Heart right ventricle (tissue), 16 donors: ENCODE measurements around the gene DHCR7. TPM values are rescaled to one million over a fixed set of nuclear protein-coding genes. Genes with fewer than 3 reads are reported as not detected.

Source experiments
- ATAC-seq, 8 donors: fragments of 200-7000 bp; cut with Tn5 transposase; one replicate each; pipeline ENCODE4 v1.9.1; 2020; ENCODE audit warnings: mild to moderate bottlenecking in 8 of 8, moderate library complexity in 8 of 8, moderate number of reproducible peaks in 1 of 8
- DNase-seq, 2 donors: peaks; one replicate each; pipeline ENCODE4 v3.0.0-alpha.2; 2020
- H3K27ac ChIP-seq, 10 donors: fragments of 200-600 bp; sonication (generic) in 2 of 10; one replicate each; pipeline versions ENCODE4 v1.5.0 to v1.8.0; 2020 to 2022; ENCODE audit warnings: mild to moderate bottlenecking in 3 of 10
- H3K27me3 ChIP-seq, 7 donors: fragments of 200-600 bp; one replicate each; pipeline ENCODE4 v1.8.0; 2021 to 2022; ENCODE audit warnings: mild to moderate bottlenecking in 2 of 7
- H3K36me3 ChIP-seq, 9 donors: fragments of 200-600 bp; sonication (generic) in 1 of 9; one replicate each; pipeline versions ENCODE4 v1.5.0 to v1.8.0; 2020 to 2022; ENCODE audit warnings: mild to moderate bottlenecking in 2 of 9
- H3K4me1 ChIP-seq, 9 donors: fragments of 200-600 bp; sonication (generic) in 1 of 9; one replicate each; pipeline versions ENCODE4 v1.5.0 to v1.8.0; 2020 to 2022; ENCODE audit warnings: mild to moderate bottlenecking in 4 of 9
- H3K4me3 ChIP-seq, 10 donors: fragments of 200-600 bp; sonication (generic) in 2 of 10; one replicate each; pipeline versions ENCODE4 v1.5.0 to v1.8.0; 2020 to 2022; ENCODE audit warnings: mild to moderate bottlenecking in 7 of 10, moderate library complexity in 2 of 10
- H3K9me3 ChIP-seq, 11 donors: fragments of 200-600 bp in 10 of 11; sonication (generic) in 2 of 11; one replicate each; pipeline versions ENCODE4 v1.5.0 to v1.8.0; 2013 to 2022; ENCODE audit warnings: mild to moderate bottlenecking in 2 of 11, control low read depth in 1 of 11, moderate library complexity in 1 of 11
- WGBS, 2 donors: extraction: QIAGEN DNeasy Blood & Tissue Kit; methylation state at CpG; one replicate each; pipeline ENCODE4 v1.1.7; 2013; ENCODE audit warnings: inconsistent platforms in 1 of 2; 5-methylcytosine and 5-hydroxymethylcytosine counted together
- intact Hi-C, 10 donors: fragments of 100-400 bp; cut with DNase I; formaldehyde crosslinking; loops; one replicate each; pipeline versions ENCODE4 v1.11.1 to v1.14.2; 2022
- microRNA-seq, 2 donors: library from miRNA; unstranded; fragments of <30 nt; microRNA quantifications; one replicate each; pipeline ENCODE4 v1.2.0, GENCODE V29; 2021
- polyA plus RNA-seq, 2 donors: library from polyadenylated mRNA; stranded (reverse); fragments of 200-250 nt; gene quantifications; one replicate each; pipeline ENCODE4 v1.2.3, GENCODE V29; 2013
- total RNA-seq, 10 donors: library from RNA; stranded (reverse); fragmentation: NEBNext Ultra II Directional in 3 of 10; extraction: Animal tissue kit (Norgen Biotek cat#: 25700) in 3 of 10; gene quantifications; one replicate each; pipeline versions ENCODE4 v1.2.1 to v1.2.4, GENCODE V29; 2021 to 2023
- TF ChIP-seq, protein P1 (sequence below), 9 donors: fragments of 200-600 bp; sonication (generic) in 2 of 9; IDR thresholded peaks; one replicate each; pipeline versions ENCODE4 v1.5.0 to v1.8.0; 2021 to 2022; ENCODE audit warnings: antibody characterized with exemption in 9 of 9, mild to moderate bottlenecking in 5 of 9, moderate library complexity in 1 of 9
- donor health status: Arrhythmogenic right ventricular cardiomyopathy.
- donor health status: ischemic (EF 13 %, LVEDD 7.1; RV severe dilation, severe dysfunction).
- donor health status: healthy with polysubstance abuse.
- donor health status: DM: no; HTN: yes; CAD: no.
- donor health status: DM: no; HTN: no; CAD: no.
- donor health status: ischemic (EF 25% LVEDD 6.9; RV normal size, moderate dysfunction).
- donor health status: ischemic (EF 25% LVEDD 5.7; RV mildly dilated, moderate dysfunction).
- donor health status: healthy.
- donor health status: DM: yes; HTN: yes; CAD: no.
- donor health status: Ischemic cardiomyopathy.
- donor health status: ischemic (EF 35%, LVEDD 5.7; RV mildly dilated, moderate dysfunction).
- donor health status: nonischemic (EF 11% LVEDD 7.7; RV severe dilation, severe dysfunction).
- donor health status: DM: yes; HTN: yes; CAD: no.
- donor health status: PGD.
- donor health status: ischemic (EF 29% LVEDD 5.4; RV normal size, mild dysfunction).
- donor health status: nonischemic (EF 23%, LVEDD 6.1; RV moderate dilation, normal function).

The DHCR7 gene
- total and polyA plus RNA-seq, 12 donors, result 13.5 to 49.6 (median 28.1) TPM

DNA sequence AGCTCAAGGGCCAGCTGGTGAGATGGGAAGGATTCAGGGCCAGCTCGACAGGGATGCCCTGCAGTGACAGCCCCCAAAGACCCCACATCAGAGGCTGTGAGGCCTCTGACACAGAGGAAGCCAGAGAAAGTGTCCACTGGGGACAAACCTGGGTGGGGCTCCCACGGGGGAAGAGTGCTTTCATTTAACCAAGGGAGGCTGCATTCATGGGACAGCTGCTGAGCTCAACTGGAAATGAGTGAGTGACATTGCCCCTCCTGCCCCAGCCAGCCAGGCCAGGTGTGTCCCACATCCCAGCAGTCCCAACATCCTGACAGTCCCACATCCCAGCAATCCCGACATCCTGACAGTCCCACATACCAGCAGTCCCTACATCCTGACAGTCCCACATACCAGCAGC is 61.0 kb downstream of the DHCR7 start:
- peaks cover 0 to 47% (median 24%) of the 10 kb centered on the region in 7 donors for H3K27me3 ChIP-seq
- DNase-seq (no peak), ATAC-seq (no peak)
- H3K4me1 ChIP-seq, result no peaks in the 10 kb centered on the region
- WGBS, 2 donors, result 86 to 94% methylated on average over 3 of the region's 3 CpGs
- H3K27ac ChIP-seq, result no peak overlapping the region
- TF ChIP-seq, protein P1, sequence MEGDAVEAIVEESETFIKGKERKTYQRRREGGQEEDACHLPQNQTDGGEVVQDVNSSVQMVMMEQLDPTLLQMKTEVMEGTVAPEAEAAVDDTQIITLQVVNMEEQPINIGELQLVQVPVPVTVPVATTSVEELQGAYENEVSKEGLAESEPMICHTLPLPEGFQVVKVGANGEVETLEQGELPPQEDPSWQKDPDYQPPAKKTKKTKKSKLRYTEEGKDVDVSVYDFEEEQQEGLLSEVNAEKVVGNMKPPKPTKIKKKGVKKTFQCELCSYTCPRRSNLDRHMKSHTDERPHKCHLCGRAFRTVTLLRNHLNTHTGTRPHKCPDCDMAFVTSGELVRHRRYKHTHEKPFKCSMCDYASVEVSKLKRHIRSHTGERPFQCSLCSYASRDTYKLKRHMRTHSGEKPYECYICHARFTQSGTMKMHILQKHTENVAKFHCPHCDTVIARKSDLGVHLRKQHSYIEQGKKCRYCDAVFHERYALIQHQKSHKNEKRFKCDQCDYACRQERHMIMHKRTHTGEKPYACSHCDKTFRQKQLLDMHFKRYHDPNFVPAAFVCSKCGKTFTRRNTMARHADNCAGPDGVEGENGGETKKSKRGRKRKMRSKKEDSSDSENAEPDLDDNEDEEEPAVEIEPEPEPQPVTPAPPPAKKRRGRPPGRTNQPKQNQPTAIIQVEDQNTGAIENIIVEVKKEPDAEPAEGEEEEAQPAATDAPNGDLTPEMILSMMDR (IDR thresholded peaks at IDR 0.05), result no peak
- intact Hi-C loops, result no loop called here
- H3K9me3 ChIP-seq, result peaks cover 0 to under 1% (median 0%) of the 10 kb centered on the region in 11 donors
- no peak overlapping the region for H3K4me3 ChIP-seq
- H3K36me3 ChIP-seq, result no peaks in the 10 kb centered on the region

DNA sequence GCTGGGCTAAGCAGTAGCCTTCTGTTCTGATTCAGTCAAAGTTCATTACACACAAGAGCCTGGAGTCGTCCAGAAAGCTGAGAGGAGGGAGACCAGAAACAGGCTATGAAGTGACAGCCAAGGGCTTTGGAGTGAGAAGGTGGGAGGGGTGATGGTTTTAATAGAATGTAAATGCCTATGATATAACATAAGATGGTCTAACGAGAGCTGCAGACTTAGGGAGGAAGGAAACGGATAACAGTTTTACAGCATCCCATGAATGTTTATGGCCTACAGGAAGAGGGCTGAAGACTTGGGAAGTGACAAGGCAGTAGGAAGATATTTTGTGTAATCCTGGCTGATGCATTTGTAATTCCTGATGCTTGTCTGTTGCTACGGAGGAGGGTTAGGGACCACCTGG is 62.0 kb downstream of the DHCR7 start:
- Histone ChIP-seq H3K36me3 (no peaks in the 10 kb centered on the region), H3K27ac (no peak overlapping the region), H3K4me3 (no peak overlapping the region), H3K27me3 (peaks cover 0 to 48% (median 22%) of the 10 kb centered on the region in 7 donors), H3K9me3 (peaks cover 0 to 7% (median 0%) of the 10 kb centered on the region in 11 donors), H3K4me1 (no peaks in the 10 kb centered on the region)
- TF ChIP-seq, protein P1 (IDR thresholded peaks at IDR 0.05), result no peak
- DNase-seq (no peak), ATAC-seq (no peak)
- intact Hi-C loops, result no loop called here
- WGBS, 2 donors, result 44 to 49% methylated on average over 4 of the region's 4 CpGs

DNA sequence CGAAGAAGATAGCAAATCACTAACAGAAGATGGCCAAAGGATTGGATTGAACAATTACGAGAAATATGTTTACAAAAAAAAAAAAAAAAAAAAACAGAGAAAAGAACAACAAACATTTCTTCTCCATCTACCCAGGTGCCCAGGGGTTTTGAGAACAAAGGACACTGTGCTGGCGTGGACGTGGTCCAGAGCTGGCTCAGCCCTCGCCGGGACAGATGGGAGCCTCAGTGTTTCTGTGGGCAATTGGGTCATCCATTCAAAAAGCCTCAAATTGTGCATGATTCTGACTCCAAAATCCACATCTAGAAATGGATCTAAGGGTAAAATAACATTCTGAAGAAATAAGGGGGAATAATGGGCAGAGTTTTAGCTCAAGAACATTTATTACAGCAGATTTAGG is 63.1 kb downstream of the DHCR7 start:
- WGBS, 2 donors, result 80 to 81% methylated on average over 6 of the region's 6 CpGs
- no peak for DNase-seq
- TF ChIP-seq, protein P1 (IDR thresholded peaks at IDR 0.05), result no peak
- no peaks in the 10 kb centered on the region for H3K4me1 ChIP-seq
- intact Hi-C loops, result no loop called here
- no peak overlapping the region for H3K4me3 ChIP-seq
- no peaks in the 10 kb centered on the region for H3K36me3 ChIP-seq
- peaks cover 0 to 7% (median 0%) of the 10 kb centered on the region in 11 donors for H3K9me3 ChIP-seq
- peaks cover 0 to 37% (median 19%) of the 10 kb centered on the region in 7 donors for H3K27me3 ChIP-seq
- H3K27ac ChIP-seq, result no peak overlapping the region
- no peak for ATAC-seq

DNA sequence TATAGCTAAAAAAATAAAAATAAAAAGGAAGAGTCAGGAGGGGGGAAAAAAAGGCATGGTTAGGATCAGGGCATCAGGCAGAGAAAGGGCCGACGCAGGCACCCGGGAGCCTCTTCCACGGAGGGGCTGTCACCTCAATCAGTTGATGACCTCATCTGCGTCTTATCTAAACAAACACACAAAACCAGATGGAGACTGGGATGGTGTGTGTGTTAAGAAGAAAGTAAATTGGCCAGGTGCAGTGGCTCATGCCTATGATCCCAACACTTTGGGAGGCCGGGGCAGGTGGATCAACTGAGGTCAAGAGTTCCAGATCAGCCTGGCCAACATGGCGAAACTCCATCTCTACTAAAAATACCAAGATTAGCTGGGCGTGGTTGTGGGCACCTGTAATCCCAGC is 63.6 kb downstream of the DHCR7 start:
- no peaks in the 10 kb centered on the region for H3K4me1 ChIP-seq
- intact Hi-C loops, result no loop called here
- no peak for DNase-seq
- TF ChIP-seq, protein P1 (IDR thresholded peaks at IDR 0.05), result no peak
- no peaks in the 10 kb centered on the region for H3K36me3 ChIP-seq
- no peak for ATAC-seq
- H3K9me3 ChIP-seq, result peaks cover 0 to 7% (median 0%) of the 10 kb centered on the region in 11 donors
- no peak overlapping the region for H3K27ac ChIP-seq
- peaks cover 0 to 35% (median 17%) of the 10 kb centered on the region in 7 donors for H3K27me3 ChIP-seq
- no peak overlapping the region for H3K4me3 ChIP-seq
- 66 to 73% methylated on average over 8 of the region's 8 CpGs for WGBS, 2 donors

Small RNA genes lying within 50 kb of the gene (microRNA-seq; reads per million reads assigned to microRNA genes)
- gene MIR6754, result 0 to 0.51 reads per million in 2 donors

Other genes starting within 250 kb of the DHCR7 start
- under 1 TPM in 8 of 10 donors, not detected in 2; 0.06 to 0.71 (median 0.56) TPM for gene SHANK2, start 195.8 kb downstream of the DHCR7 start, total RNA-seq
- under 1 TPM; under 0.01 to 0.07 TPM for gene SHANK2, start 195.8 kb downstream of the DHCR7 start, polyA plus RNA-seq
- 10 to 100 TPM; 13.4 to 31.4 (median 16.0) TPM for gene NADSYN1, start 4.8 kb upstream of the DHCR7 start, total RNA-seq
- 10 to 100 TPM; 25.6 to 32.0 TPM for gene NADSYN1, start 4.8 kb upstream of the DHCR7 start, polyA plus RNA-seq
- under 1 TPM in 1 of 10 donors, not detected in 9; 0.20 TPM for gene KRTAP5-7, start 78.9 kb upstream of the DHCR7 start, total RNA-seq
- gene KRTAP5-7, start 78.9 kb upstream of the DHCR7 start, polyA plus RNA-seq, result under 1 TPM in 1 of 2 donors, not detected in 1; 0.01 TPM
- not detected for gene KRTAP5-8, start 89.6 kb upstream of the DHCR7 start, total RNA-seq
- not detected for gene KRTAP5-8, start 89.6 kb upstream of the DHCR7 start, polyA plus RNA-seq
- gene KRTAP5-9, start 100.0 kb upstream of the DHCR7 start, total RNA-seq, result not detected
- gene KRTAP5-9, start 100.0 kb upstream of the DHCR7 start, polyA plus RNA-seq, result not detected
- not detected for gene KRTAP5-10, start 117.2 kb upstream of the DHCR7 start, total RNA-seq
- gene KRTAP5-10, start 117.2 kb upstream of the DHCR7 start, polyA plus RNA-seq, result not detected
- not detected for gene KRTAP5-11, start 134.5 kb upstream of the DHCR7 start, total RNA-seq
- not detected for gene KRTAP5-11, start 134.5 kb upstream of the DHCR7 start, polyA plus RNA-seq